HG03097 (cell line): ENCODE data around the gene KATNB1.
"Not testable (repeated sequence)": the region's sequence is repeated elsewhere in the genome, so short reads cannot be mapped to it uniquely, and the experiment has no call there.

Experiments used
- ATAC-seq: cut with Tn5 transposase; IDR thresholded peaks from one replicate; pipeline ENCODE4 v1.9.1; 2021; ENCODE audit not compliant: unreplicated experiment, low FRiP score

Gene KATNB1

GRCh38 chr16:57741660-57742191 lies 6.2 kb downstream of the KATNB1 start:
- ATAC-seq: no peak

DNA sequence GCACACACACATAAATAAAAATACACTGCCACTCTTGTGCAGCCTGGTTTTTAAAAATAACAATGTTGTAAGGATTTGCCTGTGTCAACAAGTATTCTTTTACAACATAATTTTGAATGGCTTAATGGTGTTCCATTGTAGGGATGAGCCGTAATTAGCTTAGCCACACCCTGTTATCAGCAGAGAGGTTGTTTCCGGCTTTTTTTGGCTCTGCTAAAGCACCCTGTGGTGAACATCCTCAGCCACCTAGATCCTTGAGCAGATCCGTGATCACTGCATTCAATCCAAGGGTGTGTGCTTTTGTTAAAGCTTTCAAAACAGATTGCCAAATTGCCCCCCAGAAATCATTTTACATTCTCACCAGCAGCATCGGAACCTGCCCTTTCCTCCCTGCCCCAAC lies 7.0 kb downstream of the KATNB1 start:
- no peak for ATAC-seq

DNA sequence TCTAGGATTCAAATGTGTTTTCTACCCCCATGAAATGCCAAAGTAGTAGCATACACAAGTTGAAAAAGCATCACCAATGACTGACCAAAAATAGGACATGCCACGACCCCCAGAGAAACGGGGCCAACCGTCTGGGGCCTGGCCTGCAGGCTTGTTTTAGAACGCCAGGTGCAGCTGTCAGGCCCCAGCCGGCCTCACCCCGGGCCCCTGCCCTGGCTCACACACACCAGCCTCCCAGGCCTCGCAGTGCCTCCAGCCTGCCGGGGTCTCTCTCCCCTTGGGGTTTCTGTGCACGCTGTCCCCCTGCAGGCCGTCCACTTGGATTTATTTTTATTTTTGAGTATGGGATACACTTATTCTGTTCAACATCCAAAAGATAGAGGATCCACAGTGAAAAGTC lies 7.9 kb downstream of the KATNB1 start:
- ATAC-seq: no peak

- no peak for ATAC-seq
Observed at GRCh38 chr16:57743886-57744641, 8.5 kb downstream of the KATNB1 start.

DNA sequence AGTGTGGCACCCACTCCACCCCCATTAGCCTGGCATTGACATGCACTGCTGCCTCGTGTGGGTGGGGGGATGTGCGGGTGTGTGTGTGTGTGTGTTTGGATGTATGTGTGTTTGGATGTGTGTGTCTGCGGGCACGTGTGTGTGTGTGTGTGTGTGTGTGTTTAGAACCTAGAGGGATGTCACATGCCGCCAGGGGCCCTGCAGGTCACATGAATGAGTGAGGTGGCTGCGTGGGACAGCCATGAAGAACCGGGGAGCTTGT lies 9.0 kb downstream of the KATNB1 start:
- ATAC-seq: no peak

DNA sequence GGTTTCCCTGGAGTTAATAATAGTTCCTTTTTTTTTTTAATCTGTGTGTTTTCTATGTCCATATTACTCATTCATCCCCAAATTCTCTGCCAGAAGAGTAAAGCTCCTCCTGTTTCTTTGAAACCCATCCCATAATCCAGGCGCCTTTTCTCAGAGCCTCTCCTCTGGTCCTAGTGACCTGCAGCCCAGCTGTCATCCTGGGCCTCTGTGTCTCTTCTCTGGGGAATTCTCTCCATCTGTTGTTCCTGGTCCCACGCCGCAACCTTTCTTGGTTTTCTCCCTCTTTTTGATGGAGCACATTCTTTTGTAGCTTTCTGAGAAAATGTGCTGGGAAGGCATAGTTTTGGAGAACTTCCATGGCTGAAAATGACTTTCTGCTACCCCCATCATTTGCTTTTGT lies 10.2 kb downstream of the KATNB1 start:
- ATAC-seq: no peak

DNA sequence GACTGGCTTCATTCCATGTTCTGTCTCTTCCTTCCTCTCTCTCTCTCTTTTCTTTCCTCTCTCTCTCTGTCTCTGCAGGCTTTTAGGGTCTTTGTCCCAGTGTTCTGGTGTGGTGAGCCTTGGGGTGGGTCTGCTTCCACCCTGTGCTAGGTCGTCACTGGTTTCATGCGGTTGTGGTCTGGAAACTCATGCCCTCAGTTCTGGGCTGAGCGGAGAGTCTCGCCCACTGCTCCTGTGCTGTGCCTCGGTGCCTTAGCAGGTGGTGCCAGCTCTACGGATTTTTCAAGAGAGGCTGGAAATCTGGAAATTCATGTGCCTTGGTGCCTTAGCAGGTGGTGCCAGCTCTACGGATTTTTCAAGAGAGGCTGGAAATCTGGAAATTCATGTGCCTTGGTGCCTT lies 10.7 kb downstream of the KATNB1 start:
- ATAC-seq: not testable (repeated sequence)

DNA sequence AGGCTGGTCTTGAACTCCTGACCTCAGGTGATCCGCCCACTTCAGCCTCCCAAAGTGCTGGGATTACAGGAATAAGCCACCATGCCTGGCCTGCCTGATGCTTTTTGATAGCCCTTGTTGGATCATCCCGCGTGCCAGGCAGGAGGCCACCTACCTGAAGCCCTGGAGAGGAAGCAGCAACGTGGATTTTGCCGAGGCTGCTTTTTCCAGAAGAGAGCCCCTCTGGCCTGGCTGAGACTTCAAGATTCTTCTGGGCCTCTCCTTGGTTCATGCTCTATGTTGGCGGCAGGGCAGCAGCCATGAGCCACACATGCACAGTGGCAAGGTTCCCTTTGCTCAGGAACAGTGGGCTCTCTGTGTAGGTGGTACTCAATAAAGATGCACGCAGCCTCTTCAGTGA lies 11.5 kb downstream of the KATNB1 start:
- ATAC-seq: no peak

DNA sequence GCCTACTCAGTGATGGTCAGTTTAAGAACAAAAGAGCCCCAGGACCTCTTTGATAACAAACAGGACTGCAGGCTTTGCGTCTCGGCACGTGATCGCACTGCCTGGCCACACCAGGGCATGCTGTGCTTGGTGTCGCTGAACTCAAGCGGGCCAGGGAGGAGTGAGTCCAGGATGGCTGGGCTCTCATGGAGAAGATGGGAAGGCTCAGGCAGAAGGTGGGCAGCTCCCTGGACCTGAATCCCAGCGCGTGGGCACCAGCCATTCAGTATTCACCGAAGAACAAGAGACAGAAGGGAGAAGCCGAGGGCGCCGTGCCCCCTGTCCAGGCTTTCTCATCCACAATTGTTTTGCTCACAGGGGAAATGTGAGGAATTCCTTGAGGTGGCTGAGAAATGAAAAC lies 11.9 kb downstream of the KATNB1 start:
- ATAC-seq: no peak

DNA sequence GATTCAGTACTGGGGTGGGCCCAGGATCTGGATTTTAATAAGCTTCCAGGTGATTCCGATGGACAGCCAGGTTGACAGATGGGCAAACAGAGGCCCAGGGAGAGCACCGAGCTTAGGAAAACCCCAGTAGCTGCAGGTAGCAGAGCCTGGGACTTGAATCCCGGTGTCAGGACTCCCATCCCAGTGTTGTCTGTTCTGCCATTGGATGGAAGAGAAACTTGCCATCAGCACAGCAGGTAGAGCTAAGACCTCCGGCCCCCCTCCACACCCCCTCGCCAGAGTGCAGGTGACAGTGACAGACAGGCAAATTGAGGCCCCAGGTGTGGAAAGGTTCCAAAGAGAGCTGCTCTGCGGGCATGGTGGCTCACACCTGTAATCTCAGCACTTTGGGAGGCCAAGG lies 12.4 kb downstream of the KATNB1 start:
- ATAC-seq: no peak

GRCh38 chr16:57748596-57748995 lies 13.0 kb downstream of the KATNB1 start:
- ATAC-seq: no peak

GRCh38 chr16:57749101-57749692 lies 13.6 kb downstream of the KATNB1 start:
- no peak for ATAC-seq

DNA sequence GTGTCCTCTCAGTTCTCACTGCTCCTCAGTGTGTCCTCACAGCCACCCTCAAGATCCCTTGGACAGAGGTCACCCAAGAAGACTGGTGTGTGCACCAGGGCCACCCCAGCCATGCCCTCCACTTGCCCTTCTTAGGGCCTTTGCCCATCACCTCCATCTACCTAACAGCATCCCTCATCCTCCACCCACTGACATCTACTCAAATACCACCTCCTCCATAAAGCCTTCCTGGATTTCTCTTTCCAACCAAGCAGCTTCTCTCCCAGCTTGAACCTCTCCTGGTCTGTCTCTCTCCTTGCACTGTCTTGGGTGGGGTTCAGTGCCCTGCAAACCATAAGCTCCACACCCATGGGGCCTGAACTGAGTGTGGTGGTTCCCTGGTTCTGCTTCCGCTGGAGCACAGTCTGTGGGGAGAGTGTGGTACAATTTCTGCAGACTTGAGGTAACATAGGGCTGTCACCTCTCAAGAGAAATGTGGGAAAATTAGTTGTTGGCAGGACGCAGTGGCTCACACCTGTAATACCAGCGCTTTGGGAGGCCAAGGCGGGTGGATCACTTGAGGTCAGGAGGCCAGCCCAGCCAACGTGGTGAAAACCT lies 14.4 kb downstream of the KATNB1 start:
- ATAC-seq: no peak

GRCh38 chr16:57750796-57751538 lies 15.4 kb downstream of the KATNB1 start:
- no peak for ATAC-seq

DNA sequence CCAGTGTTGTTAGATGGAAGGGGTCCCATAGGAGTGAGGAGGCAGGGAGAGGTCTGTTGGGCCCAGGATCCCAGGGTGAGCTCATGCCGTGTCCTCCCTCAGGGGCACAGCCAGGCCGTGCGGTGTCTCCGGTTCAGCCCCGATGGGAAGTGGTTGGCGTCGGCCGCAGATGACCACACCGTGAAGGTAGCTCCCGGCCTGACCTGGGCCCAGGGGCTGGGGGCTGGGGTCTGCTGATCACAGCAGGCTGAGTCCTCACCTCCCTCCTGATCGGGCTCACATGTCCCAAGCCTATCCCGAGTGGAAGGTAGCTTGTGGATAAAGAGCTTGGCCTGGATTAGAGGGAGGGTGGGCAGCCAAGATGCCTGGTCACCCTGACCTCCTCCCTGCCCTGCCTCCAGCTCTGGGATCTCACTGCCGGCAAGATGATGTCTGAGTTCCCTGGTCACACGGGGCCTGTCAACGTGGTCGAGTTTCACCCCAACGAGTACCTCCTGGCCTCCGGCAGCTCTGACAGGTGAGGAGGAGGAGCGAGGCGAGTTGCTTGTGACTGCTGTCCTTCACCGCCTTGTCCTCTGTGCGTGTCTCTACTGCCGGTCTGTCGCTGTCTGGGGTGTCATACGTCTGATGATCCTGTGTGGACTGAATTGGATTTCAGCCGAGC lies 16.1 kb downstream of the KATNB1 start:
- no peak for ATAC-seq

- no peak for ATAC-seq
Observed at GRCh38 chr16:57752203-57752580, 16.6 kb downstream of the KATNB1 start.

DNA sequence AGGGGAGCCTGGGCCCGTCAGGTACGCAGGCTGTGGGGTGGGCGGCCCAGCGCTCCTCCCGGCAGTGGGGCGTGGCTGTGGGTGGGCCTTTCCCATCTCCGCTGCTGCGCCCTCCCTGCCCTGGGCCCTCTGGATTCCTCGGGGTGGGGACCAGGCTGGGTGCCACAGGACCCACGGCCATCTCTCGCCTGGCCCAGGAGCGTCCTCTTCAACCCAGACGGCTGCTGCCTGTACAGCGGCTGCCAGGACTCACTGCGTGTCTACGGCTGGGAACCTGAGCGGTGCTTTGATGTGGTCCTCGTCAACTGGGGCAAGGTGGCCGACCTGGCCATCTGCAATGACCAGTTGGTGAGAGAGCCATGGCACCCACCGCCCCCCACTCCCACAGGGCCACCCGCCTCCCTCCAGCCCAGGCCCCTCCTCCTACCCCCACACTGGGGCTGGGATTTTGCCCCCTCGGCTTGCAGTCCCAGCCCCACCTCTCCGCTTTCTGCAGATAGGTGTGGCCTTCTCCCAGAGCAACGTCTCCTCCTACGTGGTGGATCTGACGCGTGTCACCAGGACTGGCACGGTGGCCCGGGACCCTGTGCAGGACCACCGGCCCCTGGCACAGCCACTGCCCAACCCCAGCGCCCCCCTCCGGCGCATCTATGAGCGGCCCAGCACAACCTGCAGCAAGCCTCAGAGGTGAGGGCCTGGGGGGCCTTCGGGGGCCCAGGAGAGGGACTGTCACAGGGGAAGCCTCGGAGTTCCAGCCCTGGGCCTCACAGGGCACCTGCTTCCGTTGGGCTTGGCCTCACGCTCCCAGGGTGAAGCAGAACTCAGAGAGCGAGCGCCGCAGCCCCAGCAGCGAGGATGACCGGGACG lies 17.2 kb downstream of the KATNB1 start:
- no peak for ATAC-seq

DNA sequence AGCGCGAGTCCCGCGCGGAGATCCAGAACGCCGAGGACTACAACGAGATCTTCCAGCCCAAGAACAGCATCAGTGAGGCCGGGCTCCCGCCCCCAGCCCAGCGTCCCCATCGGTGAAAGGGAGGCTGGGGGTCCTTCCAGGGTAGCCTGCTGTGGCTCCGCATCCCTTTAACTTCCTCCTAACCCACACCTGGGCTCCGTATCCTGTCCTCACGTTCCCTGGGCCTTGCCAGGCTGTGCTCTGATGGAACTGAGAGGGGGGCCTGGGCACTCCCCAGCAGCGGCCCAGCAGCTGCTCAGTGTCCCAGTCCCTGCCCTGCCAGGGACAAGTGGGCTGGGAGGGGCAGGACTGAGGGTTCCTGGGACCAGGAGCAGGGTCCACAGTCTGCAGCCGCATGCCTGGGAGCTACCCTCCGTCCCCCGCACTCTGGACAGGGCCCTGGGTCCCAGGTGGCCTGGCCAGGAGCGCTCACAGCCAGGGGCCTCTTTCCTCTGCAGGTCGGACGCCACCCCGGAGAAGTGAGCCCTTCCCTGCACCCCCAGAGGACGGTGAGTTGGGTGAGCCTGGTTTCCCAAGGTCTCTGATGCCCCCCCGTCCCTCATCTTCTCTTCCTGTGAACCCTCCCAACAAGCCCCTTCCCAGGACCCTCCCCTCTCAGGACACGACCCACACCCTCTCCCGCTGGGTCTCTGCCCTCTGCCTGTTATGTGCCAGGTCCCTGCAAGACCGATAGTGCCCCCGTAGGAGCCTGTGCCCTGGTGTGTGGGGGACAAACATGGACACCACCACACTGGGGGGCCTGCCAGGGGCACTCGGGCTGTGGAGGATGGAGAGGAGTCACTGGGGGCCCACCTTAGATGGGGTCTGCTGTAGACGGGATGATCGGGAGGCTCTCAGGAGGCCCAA lies 18.1 kb downstream of the KATNB1 start:
- ATAC-seq: no peak
